Activated naive CD4-positive, alpha-beta T cell treated with anti-CD3 and anti-CD28 coated beads, Interleukin-2, amount 50 U/mL, for 16 hours (primary cell): ENCODE measurements around the gene DDX25.

ENCODE experiments used
- DNase-seq: peaks from one replicate; pipeline ENCODE4 v3.0.0-alpha.2; 2020

Gene DDX25

GRCh38 chr11:125952973-125953372, 48.7 kb downstream of the DDX25 start:
- no peak for DNase-seq

- DNase-seq = no peak
Observed at GRCh38 chr11:125953401-125953935, 49.2 kb downstream of the DDX25 start.

- DNase-seq = no peak
Observed at GRCh38 chr11:125954123-125954944, 50.0 kb downstream of the DDX25 start.

GRCh38 chr11:125954945-125955640, 50.8 kb downstream of the DDX25 start:
- DNase-seq = no peak

GRCh38 chr11:125955856-125956255, 51.5 kb downstream of the DDX25 start:
- DNase-seq = no peak

GRCh38 chr11:125956391-125957134, 52.3 kb downstream of the DDX25 start:
- no peak for DNase-seq

GRCh38 chr11:125957618-125958332, 53.5 kb downstream of the DDX25 start:
- no peak for DNase-seq

- DNase-seq = no peak
Observed at GRCh38 chr11:125958872-125959400, 54.6 kb downstream of the DDX25 start.

- no peak for DNase-seq
Observed at GRCh38 chr11:125959511-125959910, 55.2 kb downstream of the DDX25 start.

- no peak for DNase-seq
Observed at GRCh38 chr11:125959931-125960330, 55.6 kb downstream of the DDX25 start.

- DNase-seq = no peak
Observed at GRCh38 chr11:125960771-125961170, 56.5 kb downstream of the DDX25 start.

- DNase-seq = no peak
Observed at GRCh38 chr11:125967515-125967914, 63.2 kb downstream of the DDX25 start.

GRCh38 chr11:125968354-125968753, 64.0 kb downstream of the DDX25 start:
- DNase-seq = no peak

- DNase-seq = no peak
Observed at GRCh38 chr11:125971618-125972017, 67.3 kb downstream of the DDX25 start.

GRCh38 chr11:125974284-125974683, 70.0 kb downstream of the DDX25 start:
- no peak for DNase-seq

GRCh38 chr11:125975634-125976033, 71.3 kb downstream of the DDX25 start:
- no peak for DNase-seq

- no peak for DNase-seq
Observed at GRCh38 chr11:125976156-125976555, 71.8 kb downstream of the DDX25 start.

GRCh38 chr11:125977333-125977732, 73.0 kb downstream of the DDX25 start:
- DNase-seq = no peak

GRCh38 chr11:125978181-125978716, 73.9 kb downstream of the DDX25 start:
- DNase-seq = no peak
